Central memory CD4-positive, alpha-beta T cell (primary cell): ENCODE data around the gene CEBPZOS.

Experiments used
- DNase-seq: peaks from one replicate; pipeline ENCODE4 v3.0.0; 2022

The CEBPZOS gene

GRCh38 chr2:37243435-37243834 is 47.1 kb downstream of the CEBPZOS start:
- DNase-seq: peak; percentile 46

GRCh38 chr2:37244017-37244416 is 47.7 kb downstream of the CEBPZOS start:
- no peak for DNase-seq

GRCh38 chr2:37244755-37245154 is 48.5 kb downstream of the CEBPZOS start:
- no peak for DNase-seq

- no peak for DNase-seq
These were observed 49.9 kb downstream of the CEBPZOS start for GRCh38 chr2:37246205-37246604.

- no peak for DNase-seq
These were observed 54.8 kb downstream of the CEBPZOS start for GRCh38 chr2:37250869-37251740.
